Activated naive CD4-positive, alpha-beta T cell (primary cell): Measurements from ENCODE around the gene USP32.
"Not testable (repeated sequence)": the region's sequence is repeated elsewhere in the genome, so short reads cannot be mapped to it uniquely, and the experiment has no call there.

ENCODE experiments used
- DNase-seq, 4 experiments: peaks; one replicate each; lab custom pipeline; 2025; lab: John Stamatoyannopoulos, UW

Gene USP32

GRCh38 chr17:60230358-60230757 lies 161.6 kb downstream of the USP32 start:
- DNase-seq = no peak

DNA sequence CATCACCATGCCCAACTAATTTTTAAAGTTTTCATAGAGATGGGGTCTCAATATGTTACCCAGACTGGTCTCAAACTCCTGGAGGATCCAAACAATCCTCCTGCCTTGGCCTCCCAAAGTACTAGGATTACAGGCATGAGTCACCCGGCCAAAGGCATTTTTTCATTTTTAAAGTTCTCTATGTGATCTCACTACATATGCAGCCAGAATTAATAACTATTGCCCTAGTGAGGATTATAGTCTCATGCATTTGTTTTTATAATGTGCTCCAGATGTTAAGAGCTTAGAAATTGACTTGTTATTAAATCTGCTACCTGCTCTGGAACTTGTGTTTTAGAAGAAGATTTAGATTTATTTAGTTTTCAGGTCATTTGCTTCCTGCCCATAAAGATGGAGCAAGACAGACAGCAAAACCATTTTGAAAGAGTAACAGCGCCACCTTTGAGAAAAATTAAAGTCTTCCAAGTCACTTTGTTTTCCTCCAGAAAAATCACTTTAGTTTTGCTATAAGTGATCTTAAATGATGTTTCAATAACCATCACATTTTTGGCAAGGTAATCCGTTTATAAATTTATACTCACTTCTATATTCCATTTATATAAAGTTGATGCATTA lies 162.6 kb downstream of the USP32 start:
- no peak for DNase-seq

DNA sequence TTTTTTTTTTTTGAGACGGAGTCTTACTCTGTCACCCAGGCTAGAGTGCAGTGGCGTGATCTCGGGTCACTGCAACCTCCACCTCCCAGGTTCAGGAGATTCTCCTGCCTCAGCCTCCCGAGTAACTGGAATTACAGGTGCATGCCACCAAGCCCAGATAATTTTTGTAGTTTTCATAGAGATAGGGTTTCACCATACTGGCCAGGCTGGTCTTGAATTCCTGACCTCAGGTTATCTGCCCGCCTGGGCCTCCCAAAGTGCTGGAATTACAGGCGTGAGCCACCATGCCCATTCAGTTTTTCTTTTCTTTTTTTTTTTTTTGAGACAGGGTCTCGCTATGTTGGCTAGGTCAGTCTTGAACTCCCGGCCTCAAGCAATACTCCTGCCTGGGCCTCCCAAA lies 164.7 kb downstream of the USP32 start:
- not testable (repeated sequence) for DNase-seq

DNA sequence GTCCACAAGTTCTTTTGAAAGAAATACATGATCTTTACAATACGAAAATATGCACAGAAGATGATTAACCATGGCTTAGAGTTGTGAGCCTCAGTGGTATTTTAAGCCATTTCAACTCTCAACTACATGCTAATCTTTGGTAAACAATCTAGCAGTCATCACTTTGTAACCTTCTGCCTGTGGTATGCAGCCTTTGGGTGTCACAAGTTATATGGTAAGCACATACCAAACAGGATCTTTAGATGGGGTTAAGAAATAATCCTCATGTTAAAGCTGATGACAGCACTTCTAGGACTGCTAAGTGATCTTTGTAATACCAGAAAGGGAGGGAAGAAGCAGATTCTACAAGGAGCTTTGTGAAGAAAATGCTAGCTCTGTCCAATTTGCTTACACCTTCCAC lies 167.9 kb downstream of the USP32 start:
- no peak for DNase-seq

GRCh38 chr17:60223456-60223855 lies 168.5 kb downstream of the USP32 start:
- no peak for DNase-seq

DNA sequence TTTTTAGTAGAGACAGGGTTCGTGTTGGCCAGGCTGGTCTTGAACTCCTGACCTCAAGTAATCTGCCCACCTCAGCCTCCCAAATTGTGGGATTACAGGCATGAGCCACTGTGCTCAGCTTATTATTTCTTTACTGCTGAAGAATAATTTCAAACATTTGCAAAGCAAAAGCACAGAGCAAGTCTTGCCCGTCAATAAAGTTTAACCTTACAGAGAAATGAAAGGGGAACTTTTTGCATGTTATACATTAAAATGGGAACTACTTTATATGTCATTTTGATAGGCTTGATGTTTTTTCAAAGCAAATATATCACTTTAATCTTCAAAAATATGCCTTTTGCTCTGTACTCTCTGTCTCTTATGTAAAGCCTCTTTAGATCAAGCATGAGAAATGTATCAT lies 173.2 kb downstream of the USP32 start:
- not testable (repeated sequence) for DNase-seq

GRCh38 chr17:60215895-60216294 lies 176.0 kb downstream of the USP32 start:
- DNase-seq = not testable (repeated sequence)

GRCh38 chr17:60211282-60211681 lies 180.7 kb downstream of the USP32 start:
- not testable (repeated sequence) for DNase-seq

DNA sequence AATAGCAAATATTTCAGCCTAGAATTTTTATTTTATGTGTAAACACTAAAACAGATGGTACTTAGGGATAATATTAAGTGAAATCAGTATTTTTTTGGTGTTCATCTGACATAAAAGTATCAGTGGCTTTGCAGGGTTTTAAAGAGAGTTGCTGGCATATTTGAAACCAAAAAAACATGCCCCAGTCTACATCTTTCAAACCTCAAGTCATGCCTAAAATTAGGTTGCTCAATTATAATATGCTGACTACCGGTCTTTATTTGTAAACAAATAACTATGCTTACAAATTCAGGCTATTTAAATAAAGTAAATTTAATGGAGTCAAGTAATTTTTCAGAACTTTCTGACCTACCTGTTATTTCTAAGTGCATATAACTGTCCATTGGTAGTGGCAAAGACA lies 183.6 kb downstream of the USP32 start:
- DNase-seq = not testable (repeated sequence)

GRCh38 chr17:60205782-60206181 lies 186.2 kb downstream of the USP32 start:
- DNase-seq = not testable (repeated sequence)

DNA sequence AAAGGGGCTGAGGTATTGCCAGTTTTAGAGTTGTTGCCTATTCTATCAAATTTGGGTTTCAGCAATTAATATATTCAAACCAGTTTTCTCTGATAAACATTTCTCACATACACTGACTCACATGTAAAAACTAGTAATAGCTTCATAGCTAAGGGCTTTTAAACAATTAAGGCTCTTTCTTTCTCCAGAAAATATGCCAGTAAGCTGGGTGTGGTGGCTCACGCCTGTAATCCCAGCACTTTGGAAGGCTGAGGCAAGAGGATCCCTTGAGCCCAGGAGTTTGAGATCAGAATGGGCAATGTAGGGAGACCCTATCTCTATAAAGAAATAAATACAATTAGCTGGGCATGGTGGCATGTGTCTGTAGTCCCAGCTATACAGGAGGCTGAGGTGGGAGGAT lies 193.3 kb downstream of the USP32 start:
- DNase-seq = not testable (repeated sequence)

GRCh38 chr17:60194141-60194540 lies 197.8 kb downstream of the USP32 start:
- not testable (repeated sequence) for DNase-seq

GRCh38 chr17:60193482-60193881 lies 198.5 kb downstream of the USP32 start:
- no peak for DNase-seq

GRCh38 chr17:60193032-60193431 lies 198.9 kb downstream of the USP32 start:
- DNase-seq = not testable (repeated sequence)

DNA sequence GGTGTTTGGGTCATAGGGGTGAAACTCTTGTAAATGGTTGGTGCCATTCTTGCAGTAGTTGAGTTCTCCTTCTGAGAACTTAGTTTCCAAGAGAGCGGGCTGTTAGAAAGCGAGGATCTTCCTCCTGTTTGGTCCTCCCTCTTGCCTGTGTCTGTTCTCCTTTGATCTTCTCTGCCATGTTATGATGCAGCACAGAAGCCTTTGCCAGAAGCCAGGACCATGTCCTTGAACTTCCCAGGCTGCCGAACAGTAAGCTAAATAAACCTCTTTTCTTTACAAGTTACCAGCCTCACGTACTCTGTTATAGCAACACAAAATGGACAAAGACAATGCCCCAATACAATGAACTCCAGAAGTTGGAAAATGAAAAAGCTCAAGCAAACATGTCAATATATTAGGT lies 201.9 kb downstream of the USP32 start:
- not testable (repeated sequence) for DNase-seq

- no peak for DNase-seq
These were observed 203.2 kb downstream of the USP32 start for GRCh38 chr17:60188759-60189158.

DNA sequence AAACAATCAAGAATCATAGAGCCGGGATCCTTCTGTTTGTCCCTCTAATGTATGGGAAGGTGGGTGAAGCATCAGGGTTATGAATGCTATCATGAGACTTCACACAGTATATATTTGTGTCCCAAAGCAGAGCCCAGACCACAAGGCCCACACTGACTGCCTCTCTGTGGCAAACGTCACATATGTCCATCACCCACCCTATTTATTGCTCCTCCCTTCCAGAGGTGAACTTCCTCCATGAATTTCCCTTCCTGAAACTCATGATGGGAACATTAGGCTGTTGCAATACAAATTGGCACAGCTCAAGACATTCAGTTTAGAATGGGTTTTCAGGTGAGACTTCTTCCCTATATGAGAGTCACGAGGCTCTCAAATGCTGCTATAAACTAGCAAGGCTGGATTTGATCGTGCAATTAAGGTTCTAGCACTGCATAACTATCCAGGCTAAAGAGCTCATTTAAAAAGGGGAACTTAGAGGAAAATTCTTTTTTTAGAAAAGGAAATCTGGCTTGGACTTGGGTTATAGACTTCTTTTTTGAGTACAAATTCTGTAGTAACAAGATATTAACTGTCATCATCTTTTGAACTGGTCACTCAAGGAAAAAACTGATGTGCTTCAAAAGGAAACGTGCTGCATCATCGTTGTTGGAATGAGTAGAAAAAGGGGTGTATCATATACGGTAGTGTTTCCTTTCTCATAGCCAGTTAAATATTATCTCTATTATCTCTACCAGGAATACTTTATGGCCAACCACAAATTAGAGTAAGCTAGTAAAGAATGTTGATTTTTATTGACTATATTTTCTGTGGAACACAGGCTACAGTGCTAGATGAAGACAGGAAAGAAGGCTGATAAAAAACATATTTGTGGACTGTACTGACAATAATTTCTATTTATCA lies 204.8 kb downstream of the USP32 start:
- not testable (repeated sequence) for DNase-seq

DNA sequence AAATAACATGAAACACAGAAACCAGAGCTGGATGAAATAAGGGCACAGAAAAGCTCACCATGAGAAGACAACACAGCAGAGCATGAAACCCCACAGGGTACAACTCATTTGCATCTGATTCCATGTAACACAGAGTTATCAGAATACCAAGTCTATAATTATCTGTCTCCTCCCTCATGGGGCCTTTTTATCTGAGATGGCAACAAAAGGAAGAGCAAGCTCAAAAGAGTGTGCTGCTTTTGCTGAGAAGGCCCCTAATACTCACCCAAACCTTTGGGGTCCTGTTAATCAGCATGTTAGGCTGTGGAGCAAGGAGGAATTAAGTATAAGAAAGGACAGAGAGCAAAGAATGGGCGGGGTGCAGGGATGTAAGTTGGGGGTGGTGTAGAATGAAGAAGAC lies 205.6 kb downstream of the USP32 start:
- not testable (repeated sequence) for DNase-seq

DNA sequence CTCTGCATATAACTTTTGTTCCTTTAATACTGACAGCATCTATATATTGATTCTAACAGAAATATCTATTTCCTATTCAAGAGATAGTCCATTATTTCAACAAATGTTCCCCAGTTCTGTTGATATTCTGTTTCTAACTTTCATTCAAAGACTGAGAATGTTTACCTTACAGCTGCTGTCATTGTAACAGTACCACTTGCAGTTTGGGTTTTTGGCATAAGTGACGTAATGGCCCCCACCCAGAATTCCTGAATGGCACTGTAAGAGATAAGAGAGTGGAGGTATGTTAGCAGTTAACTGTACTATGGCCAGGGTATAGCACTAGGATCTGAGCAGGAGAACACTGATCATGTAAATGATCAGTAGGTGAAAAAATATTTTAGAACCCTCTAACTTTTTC lies 211.6 kb downstream of the USP32 start:
- DNase-seq = not testable (repeated sequence)

- not testable (repeated sequence) for DNase-seq
These were observed 213.8 kb downstream of the USP32 start for GRCh38 chr17:60178180-60178579.

GRCh38 chr17:60176763-60177162 lies 215.2 kb downstream of the USP32 start:
- DNase-seq = not testable (repeated sequence)

DNA sequence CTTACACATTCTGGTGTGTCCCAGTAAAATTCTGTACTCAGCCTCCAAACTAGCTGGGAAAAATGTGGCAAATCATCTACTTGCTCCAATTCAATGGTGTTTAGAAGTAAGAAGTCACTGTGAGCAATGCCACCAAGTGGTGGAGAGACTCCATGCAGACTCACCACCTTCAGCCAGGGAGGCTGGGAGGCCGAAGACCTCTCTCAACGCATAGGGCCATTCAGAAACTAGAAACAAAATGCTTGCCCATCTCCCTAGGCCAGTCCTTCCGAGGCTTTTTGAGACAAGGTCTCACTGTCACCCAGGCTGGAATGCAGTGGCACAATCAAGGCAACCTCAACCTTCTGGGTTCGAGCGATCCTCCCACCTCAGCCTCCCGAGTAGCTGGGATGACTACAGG lies 217.2 kb downstream of the USP32 start:
- not testable (repeated sequence) for DNase-seq

- no peak for DNase-seq
These were observed 217.9 kb downstream of the USP32 start for GRCh38 chr17:60174035-60174434.
